IPS DF 19.7 (cell line): ENCODE measurements around the gene RPL26.

Experiments
- DNase-seq: peaks from one replicate; pipeline ENCODE4 v3.0.0-alpha.2; 2013; ENCODE audit warnings: low read depth, low spot score

Gene RPL26

GRCh38 chr17:8383143-8383822 is at the start of gene RPL26:
Gene RPL26 (minus strand): TSS chr17:8383193. CDS start chr17:8382310, 883 bp downstream.
- peak; percentile 94 for DNase-seq

- no peak for DNase-seq
Observed at GRCh38 chr17:8430966-8431365, 48.0 kb upstream of the RPL26 start.

- no peak for DNase-seq
Observed at GRCh38 chr17:8426802-8427201, 43.8 kb upstream of the RPL26 start.

- no peak for DNase-seq
Observed at GRCh38 chr17:8426094-8426720, 43.2 kb upstream of the RPL26 start.

GRCh38 chr17:8421571-8421970 is 38.6 kb upstream of the RPL26 start:
- DNase-seq: no peak

- DNase-seq: no peak
Observed at GRCh38 chr17:8420041-8420934, 37.3 kb upstream of the RPL26 start.

- no peak for DNase-seq
Observed at GRCh38 chr17:8419305-8419704, 36.3 kb upstream of the RPL26 start.

GRCh38 chr17:8418471-8418870 is 35.5 kb upstream of the RPL26 start:
- no peak for DNase-seq

GRCh38 chr17:8417806-8418205 is 34.8 kb upstream of the RPL26 start:
- DNase-seq: no peak

- no peak for DNase-seq
Observed at GRCh38 chr17:8413938-8414337, 30.9 kb upstream of the RPL26 start.

GRCh38 chr17:8413328-8413727 is 30.3 kb upstream of the RPL26 start:
- no peak for DNase-seq

- DNase-seq: no peak
Observed at GRCh38 chr17:8412089-8412488, 29.1 kb upstream of the RPL26 start.

GRCh38 chr17:8410883-8411238 is 27.9 kb upstream of the RPL26 start:
- no peak for DNase-seq

GRCh38 chr17:8409966-8410882 is 27.2 kb upstream of the RPL26 start:
- DNase-seq: peak; percentile 78

GRCh38 chr17:8408371-8408770 is 25.4 kb upstream of the RPL26 start:
- no peak for DNase-seq

GRCh38 chr17:8406174-8406573 is 23.2 kb upstream of the RPL26 start:
- no peak for DNase-seq

GRCh38 chr17:8405499-8406016 is 22.6 kb upstream of the RPL26 start:
- no peak for DNase-seq

GRCh38 chr17:8402921-8403536 is 20.0 kb upstream of the RPL26 start:
- no peak for DNase-seq

GRCh38 chr17:8401107-8401506 is 18.1 kb upstream of the RPL26 start:
- no peak for DNase-seq

- DNase-seq: no peak
Observed at GRCh38 chr17:8398980-8399379, 16.0 kb upstream of the RPL26 start.

GRCh38 chr17:8397636-8398035 is 14.6 kb upstream of the RPL26 start, which contains the start of gene RNF222:
Gene RNF222 (minus strand): TSS chr17:8397827. CDS start chr17:8393461, 4,366 bp downstream.
- no peak for DNase-seq
